GM10266 (cell line): ENCODE measurements around the gene ZNF860.

Experiments used
- DNase-seq: peaks from one replicate; pipeline ENCODE4 v3.0.0; 2012; ENCODE audit errors: extremely low spot score
- CTCF ChIP-seq: IDR thresholded peaks from 2 replicates; pipeline ENCODE4 v1.5.1; 2012; ENCODE audit warnings: mild to moderate bottlenecking, low read depth; ENCODE audit not compliant: control insufficient read depth, insufficient read depth; ENCODE audit errors: missing control alignments

The ZNF860 gene

GRCh38 chr3:32022947-32023346, 41.4 kb downstream of the ZNF860 start:
- no peak for TF ChIP-seq CTCF
- DNase-seq = no peak

- no peak for DNase-seq
- no peak for TF ChIP-seq CTCF
These were observed 45.0 kb downstream of the ZNF860 start for GRCh38 chr3:32026593-32026992.

- TF ChIP-seq CTCF = no peak
These were observed 56.4 kb downstream of the ZNF860 start for GRCh38 chr3:32037932-32038267.

GRCh38 chr3:32041316-32041715, 59.8 kb downstream of the ZNF860 start:
- no peak for DNase-seq
- no peak for TF ChIP-seq CTCF

More at GRCh38 chr3:32037932-32038267, 56.4 kb downstream of the ZNF860 start:
- no peak for DNase-seq
